ENCODE data around the gene CISD3.

The CISD3 gene, protein sequence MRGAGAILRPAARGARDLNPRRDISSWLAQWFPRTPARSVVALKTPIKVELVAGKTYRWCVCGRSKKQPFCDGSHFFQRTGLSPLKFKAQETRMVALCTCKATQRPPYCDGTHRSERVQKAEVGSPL

DNA sequence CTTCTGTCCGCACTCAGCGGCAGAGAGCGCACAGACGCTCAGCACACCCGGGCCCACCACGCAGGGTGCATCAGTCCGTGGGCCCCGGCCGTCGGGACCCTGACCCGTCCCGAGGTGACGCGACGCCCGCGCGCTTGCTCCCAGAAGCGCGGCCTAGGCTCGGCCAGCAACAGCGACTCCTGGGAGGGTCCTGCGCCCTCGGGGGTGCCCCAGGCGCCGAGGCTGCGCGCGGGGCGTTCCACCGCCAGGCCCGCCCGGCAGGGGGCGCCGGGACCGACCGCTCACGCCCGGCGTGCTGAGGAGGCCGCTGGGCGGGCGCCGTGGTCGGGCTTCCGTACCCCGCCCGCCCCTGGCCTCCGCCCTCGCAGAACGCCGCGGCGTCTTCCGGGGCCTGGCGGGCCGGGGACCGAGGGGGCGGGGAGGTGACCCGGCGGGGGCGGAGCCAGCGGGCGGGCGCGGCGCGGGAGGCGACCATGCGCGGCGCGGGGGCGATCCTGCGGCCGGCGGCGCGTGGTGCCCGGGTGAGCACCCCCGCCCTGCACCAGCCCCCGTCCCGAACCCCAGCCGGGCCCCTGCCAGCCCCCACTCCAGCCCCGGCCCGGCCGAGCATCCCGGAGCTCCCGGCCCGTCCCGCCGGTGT, at the start of gene CISD3:
TSS of gene CISD3 (plus strand) at position 456 of the 640 bp plus-strand sequence. CDS start at position 474, 18 bp downstream.
- Mint-ChIP-seq H3K27ac (peak within 1 kb of the TSS; percentile 97), H3K27me3 (peaks cover 2% of the 10 kb centered on the region), H3K4me3 (peak within 1 kb of the TSS; percentile 99), H3K36me3 (ENCODE audit: low read depth) (peaks cover 23% of the 10 kb centered on the region), H3K4me1 (peaks cover 79% of the 10 kb centered on the region), H3K9me3 (peaks cover 7% of the 10 kb centered on the region)
- peak; percentile 90 for DNase-seq
- ATAC-seq: peak; percentile 68

DNA sequence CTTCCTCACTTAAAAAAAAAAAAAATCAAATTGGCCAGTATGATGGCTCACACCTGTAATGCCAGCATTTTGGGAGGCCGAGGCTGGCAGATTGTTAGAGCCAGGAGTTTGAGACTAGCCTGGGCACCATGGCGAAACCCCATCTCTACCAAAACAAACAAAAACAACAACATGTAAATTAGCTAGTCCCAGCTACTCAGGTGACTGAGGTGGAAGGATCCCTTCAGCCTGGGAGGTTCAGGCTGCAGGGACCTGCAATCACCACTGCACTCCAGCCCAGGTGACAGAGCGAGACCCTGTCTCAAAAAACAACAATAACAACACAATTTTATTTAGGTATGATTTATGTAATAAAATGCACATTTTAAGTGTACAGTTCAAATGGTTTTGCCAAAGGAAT, 49.0 kb upstream of the CISD3 start:
- H3K27me3 Mint-ChIP-seq: peaks cover 9% of the 10 kb centered on the region
- no peak overlapping the region for H3K4me3 Mint-ChIP-seq
- H3K36me3 Mint-ChIP-seq (ENCODE audit: low read depth): peaks cover 2% of the 10 kb centered on the region
- ATAC-seq (no peak), DNase-seq (no peak)
- no peak overlapping the region for H3K27ac Mint-ChIP-seq
- peaks cover 20% of the 10 kb centered on the region for H3K4me1 Mint-ChIP-seq
- no peaks in the 10 kb centered on the region for H3K9me3 Mint-ChIP-seq

DNA sequence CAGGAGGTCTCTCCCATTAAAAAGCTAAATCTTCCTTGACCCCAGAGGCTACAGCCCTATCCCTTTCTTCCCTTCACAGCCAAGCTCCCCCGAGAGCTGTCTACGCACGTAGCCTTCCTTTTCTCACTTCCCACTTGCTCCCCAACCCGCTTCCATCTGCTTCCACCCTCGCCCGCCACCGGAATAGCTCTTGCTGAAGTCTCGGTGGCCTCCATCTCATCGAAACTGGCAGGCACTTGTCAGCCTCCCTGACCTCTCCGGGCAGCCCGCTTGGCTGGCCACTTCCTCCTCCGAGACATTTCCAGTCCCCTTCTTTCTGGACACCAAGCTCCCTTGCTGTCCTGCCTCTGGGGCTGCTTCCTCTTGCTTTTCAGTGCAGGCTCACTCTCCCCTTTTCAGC, 44.6 kb upstream of the CISD3 start:
- H3K4me3 Mint-ChIP-seq: no peak overlapping the region
- DNase-seq (no peak), ATAC-seq (no peak)
- no peak overlapping the region for H3K27ac Mint-ChIP-seq
- H3K4me1 Mint-ChIP-seq: peaks cover 7% of the 10 kb centered on the region
- peaks cover 2% of the 10 kb centered on the region for H3K36me3 Mint-ChIP-seq (ENCODE audit: low read depth)
- H3K27me3 Mint-ChIP-seq: peaks cover 14% of the 10 kb centered on the region
- no peaks in the 10 kb centered on the region for H3K9me3 Mint-ChIP-seq

DNA sequence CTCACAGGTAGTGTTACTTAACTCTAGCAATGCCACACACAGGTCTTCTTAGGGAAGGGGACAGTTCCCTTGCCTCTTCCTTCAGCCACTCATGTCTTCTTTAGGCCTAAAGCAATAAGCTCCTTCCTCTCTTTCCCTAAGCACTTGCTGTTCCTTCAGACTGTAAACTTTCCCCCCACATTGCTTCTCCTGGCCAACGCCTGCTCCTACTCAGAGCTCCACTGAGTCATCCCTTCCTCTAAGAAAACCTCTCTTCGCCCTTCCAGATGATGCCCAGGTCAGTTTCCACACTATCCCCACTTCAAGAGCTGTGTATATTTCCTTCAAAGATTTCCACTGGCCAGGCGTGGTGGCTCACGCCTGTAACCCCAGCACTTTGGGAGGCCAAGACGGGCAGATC, 42.9 kb upstream of the CISD3 start:
- DNase-seq: no peak
- no peaks in the 10 kb centered on the region for H3K9me3 Mint-ChIP-seq

DNA sequence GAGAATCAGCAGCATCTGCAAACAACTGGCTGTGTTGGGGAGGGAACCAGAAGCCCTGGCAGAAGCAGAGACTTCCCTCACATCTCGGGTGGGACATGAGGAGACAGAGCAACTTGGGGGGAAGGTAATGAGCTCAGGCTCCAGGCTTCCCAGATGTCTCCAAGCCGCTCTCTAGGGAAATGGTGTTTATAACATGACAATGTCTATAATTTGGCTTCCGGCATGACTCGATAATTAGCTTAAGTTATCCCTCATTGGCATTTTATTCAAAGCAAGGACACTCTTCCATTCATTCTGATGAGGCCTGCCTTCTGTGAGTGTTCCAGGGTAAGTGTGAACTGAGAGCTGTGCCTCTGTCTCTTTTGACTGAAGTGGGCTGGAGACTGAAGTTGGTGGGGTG, 39.8 kb upstream of the CISD3 start:
- Mint-ChIP-seq H3K4me3 (no peak overlapping the region), H3K27ac (no peak overlapping the region), H3K36me3 (ENCODE audit: low read depth) (peaks cover 2% of the 10 kb centered on the region), H3K9me3 (no peaks in the 10 kb centered on the region), H3K27me3 (peaks cover 10% of the 10 kb centered on the region), H3K4me1 (peaks cover 7% of the 10 kb centered on the region)
- DNase-seq (no peak), ATAC-seq (no peak)

More for the DNA sequence above, 42.9 kb upstream of the CISD3 start:
- Mint-ChIP-seq H3K4me3 (no peak overlapping the region), H3K27me3 (peaks cover 14% of the 10 kb centered on the region), H3K27ac (no peak overlapping the region), H3K36me3 (ENCODE audit: low read depth) (peaks cover 2% of the 10 kb centered on the region), H3K4me1 (peaks cover 7% of the 10 kb centered on the region)
- ATAC-seq: no peak

DNA sequence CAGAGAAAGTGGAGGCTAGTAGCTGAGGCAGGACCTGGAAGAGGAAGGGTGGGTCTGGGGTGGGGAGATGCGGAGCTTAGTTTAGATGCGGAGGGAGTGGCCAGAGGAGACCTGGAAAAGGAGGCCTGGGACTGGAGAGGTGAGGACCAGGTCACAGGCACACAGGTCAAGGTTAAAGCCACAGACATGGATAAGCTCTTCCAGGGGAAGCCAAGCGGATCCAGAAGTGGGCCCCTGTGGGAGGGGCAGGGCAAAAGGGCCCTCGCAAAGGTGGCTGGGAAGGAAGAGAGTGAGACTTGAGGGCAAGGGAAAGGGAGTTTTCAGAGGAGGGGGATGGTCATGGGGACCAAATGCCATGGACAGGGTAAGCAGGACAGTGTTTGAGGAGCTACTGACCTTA, 39.0 kb upstream of the CISD3 start:
- H3K27ac Mint-ChIP-seq: no peak overlapping the region
- no peaks in the 10 kb centered on the region for H3K9me3 Mint-ChIP-seq
- no peak for DNase-seq
- H3K27me3 Mint-ChIP-seq: peaks cover 5% of the 10 kb centered on the region
- no peak for ATAC-seq
- H3K4me3 Mint-ChIP-seq: no peak overlapping the region
- H3K36me3 Mint-ChIP-seq (ENCODE audit: low read depth): no peaks in the 10 kb centered on the region
- H3K4me1 Mint-ChIP-seq: peaks cover 11% of the 10 kb centered on the region

GRCh38 chr17:38693700-38694329, 36.3 kb upstream of the CISD3 start:
- peaks cover 27% of the 10 kb centered on the region for H3K4me1 Mint-ChIP-seq
- no peaks in the 10 kb centered on the region for H3K9me3 Mint-ChIP-seq
- ATAC-seq (no peak), DNase-seq (no peak)
- no peaks in the 10 kb centered on the region for H3K27me3 Mint-ChIP-seq
- no peak overlapping the region for H3K27ac Mint-ChIP-seq
- no peaks in the 10 kb centered on the region for H3K36me3 Mint-ChIP-seq (ENCODE audit: low read depth)
- no peak overlapping the region for H3K4me3 Mint-ChIP-seq

GRCh38 chr17:38697061-38697820, 32.9 kb upstream of the CISD3 start:
- H3K9me3 Mint-ChIP-seq: peaks cover 5% of the 10 kb centered on the region
- DNase-seq (no peak), ATAC-seq (no peak)
- no peak overlapping the region for H3K4me3 Mint-ChIP-seq
- H3K27ac Mint-ChIP-seq: peak overlapping the region; percentile 19
- H3K36me3 Mint-ChIP-seq (ENCODE audit: low read depth): peaks cover 2% of the 10 kb centered on the region
- peaks cover 56% of the 10 kb centered on the region for H3K4me1 Mint-ChIP-seq
- H3K27me3 Mint-ChIP-seq: no peaks in the 10 kb centered on the region

DNA sequence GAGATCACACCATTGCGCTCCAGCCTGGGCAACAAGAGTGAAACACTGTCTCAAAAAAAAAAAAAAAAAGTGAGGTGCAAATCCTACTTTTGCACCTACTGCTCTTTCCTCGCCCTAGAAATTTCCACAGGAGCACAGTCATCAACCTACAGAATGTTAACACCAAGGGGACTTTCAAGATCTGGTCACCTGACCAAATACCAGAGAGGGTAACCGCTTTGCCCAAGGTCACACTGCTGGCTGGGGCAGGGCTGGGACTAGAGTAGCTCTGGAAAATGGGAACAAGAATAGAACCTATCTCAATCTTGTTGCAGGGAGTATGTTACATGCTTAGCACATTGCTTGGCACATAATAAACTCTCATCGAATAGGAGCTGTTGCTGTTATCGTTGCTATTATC, 31.4 kb upstream of the CISD3 start:
- Mint-ChIP-seq H3K4me3 (no peak overlapping the region), H3K9me3 (peaks cover 5% of the 10 kb centered on the region), H3K27ac (peak overlapping the region; percentile 100), H3K27me3 (no peaks in the 10 kb centered on the region), H3K4me1 (peaks cover 64% of the 10 kb centered on the region), H3K36me3 (ENCODE audit: low read depth) (peaks cover 2% of the 10 kb centered on the region)
- DNase-seq (no peak), ATAC-seq (no peak)

GRCh38 chr17:38701504-38702165, 28.5 kb upstream of the CISD3 start:
- ATAC-seq (peak; percentile 80), DNase-seq (peak; percentile 87)
- Mint-ChIP-seq H3K4me3 (peak overlapping the region; percentile 79), H3K27me3 (no peaks in the 10 kb centered on the region), H3K9me3 (peaks cover 5% of the 10 kb centered on the region), H3K4me1 (peaks cover 63% of the 10 kb centered on the region), H3K36me3 (ENCODE audit: low read depth) (peaks cover 12% of the 10 kb centered on the region), H3K27ac (peak overlapping the region; percentile 100)

DNA sequence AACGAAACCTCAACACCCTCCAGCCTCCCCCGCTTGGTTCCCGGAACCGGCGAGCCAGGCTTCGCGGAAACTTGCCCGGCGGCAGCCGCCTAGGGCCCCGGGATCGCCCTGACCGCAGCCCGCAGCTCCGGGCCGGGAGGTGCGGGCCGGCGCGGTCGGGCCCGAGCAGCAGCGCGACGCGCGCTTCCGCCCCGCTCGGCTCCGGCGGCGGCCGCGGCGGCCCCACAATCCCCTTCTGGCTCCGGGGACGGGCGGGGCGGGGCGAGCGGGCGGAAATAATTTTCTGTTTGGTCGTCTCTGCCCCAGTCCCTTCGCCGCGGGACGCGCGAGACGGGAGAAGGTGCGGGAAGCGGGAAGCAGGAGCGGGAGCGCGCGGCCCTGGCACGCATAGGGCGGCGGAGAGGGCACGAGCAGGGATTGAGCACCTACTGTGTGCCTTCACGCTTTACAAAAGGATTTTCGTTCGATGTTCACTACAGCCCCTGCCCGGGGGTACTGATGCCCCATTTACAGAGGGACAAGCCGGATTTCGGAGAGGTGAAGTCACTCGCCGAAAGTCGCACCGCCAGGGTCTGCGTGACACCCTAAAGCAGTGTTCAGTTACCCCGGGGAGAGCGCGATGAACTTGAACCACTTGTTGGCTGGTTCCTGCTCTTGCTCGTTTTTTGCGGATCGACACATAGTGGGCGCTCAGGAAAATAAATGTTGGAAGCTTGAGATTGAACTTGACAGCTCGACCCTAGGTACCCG, 27.8 kb upstream of the CISD3 start:
- Mint-ChIP-seq H3K27ac (peak overlapping the region; percentile 100), H3K4me3 (peak overlapping the region; percentile 96), H3K27me3 (no peaks in the 10 kb centered on the region), H3K4me1 (peaks cover 63% of the 10 kb centered on the region), H3K9me3 (peaks cover 5% of the 10 kb centered on the region), H3K36me3 (ENCODE audit: low read depth) (peaks cover 18% of the 10 kb centered on the region)
- ATAC-seq (peak; percentile 2), DNase-seq (peak; percentile 85)

DNA sequence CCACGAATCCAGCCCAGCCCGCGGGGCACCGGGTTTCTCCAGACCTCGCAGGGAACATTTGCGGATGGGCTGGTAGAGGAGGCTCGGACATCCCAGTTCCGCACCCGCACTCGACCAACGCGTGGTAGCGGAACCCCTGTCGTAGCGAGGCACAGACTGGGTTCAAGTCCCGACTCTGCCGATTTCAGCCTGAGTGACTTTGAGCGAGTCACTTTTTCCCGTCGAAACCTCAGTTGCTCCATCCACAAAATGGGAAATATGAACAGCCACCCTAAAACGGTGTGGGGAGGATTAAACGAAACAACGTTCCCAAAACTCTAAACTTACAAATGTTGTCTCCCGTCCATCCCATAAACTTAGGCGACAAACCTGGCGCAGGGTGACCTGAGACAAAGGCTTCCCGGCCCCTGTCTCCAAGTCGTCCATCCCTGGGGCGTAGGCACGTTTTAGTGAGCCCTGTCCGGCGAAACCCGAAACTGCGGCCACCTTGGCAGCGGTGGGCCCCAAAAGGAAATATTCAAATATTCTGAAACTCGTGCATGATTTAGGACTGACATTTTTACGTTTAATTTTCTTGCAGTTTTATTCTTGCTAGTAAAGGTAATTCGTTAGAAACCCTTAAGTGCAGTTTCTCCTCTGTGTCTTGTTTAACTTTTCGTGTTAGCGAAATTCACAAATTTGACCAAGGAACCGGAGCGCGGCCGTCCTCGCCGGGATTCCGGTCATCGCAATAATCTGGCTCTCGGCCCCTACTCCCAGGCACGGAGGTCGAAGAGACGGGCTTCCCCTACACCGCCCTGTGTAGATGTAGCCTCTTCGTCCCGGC, 27.0 kb upstream of the CISD3 start:
- DNase-seq (peak; percentile 56), ATAC-seq (no peak)
- H3K36me3 Mint-ChIP-seq (ENCODE audit: low read depth): peaks cover 24% of the 10 kb centered on the region
- H3K4me3 Mint-ChIP-seq: peak overlapping the region; percentile 96
- peaks cover 63% of the 10 kb centered on the region for H3K4me1 Mint-ChIP-seq
- peak overlapping the region; percentile 99 for H3K27ac Mint-ChIP-seq
- H3K9me3 Mint-ChIP-seq: peaks cover 5% of the 10 kb centered on the region
- H3K27me3 Mint-ChIP-seq: no peaks in the 10 kb centered on the region

Measured in activated naive CD8-positive, alpha-beta T cell treated with anti-CD3 and anti-CD28 coated beads, Interleukin-2, amount 50 U/mL, for 24 hours (primary cell).